ENCODE results near the gene LRIG1.

Gene LRIG1

GRCh38 chr3:66404197-66404596 lies 96.6 kb downstream of the LRIG1 start:
- no peaks in the 10 kb centered on the region for H3K27me3 ChIP-seq (ENCODE audit: low read depth, low read length)
- H3K4me1 ChIP-seq (ENCODE audit: low read length), result peaks cover 10% of the 10 kb centered on the region
- H3K9ac ChIP-seq (ENCODE audit: low read length), result no peak overlapping the region
- H3K9me3 ChIP-seq (ENCODE audit: insufficient read depth, low read length), result no peaks in the 10 kb centered on the region
- no peak overlapping the region for H3K27ac ChIP-seq (ENCODE audit: low read length)
- TF ChIP-seq CTCF (IDR thresholded peaks at IDR 0.05; ENCODE audit: low read depth, low read length), result no peak
- TF ChIP-seq EZH2phosphoT487 (IDR thresholded peaks at IDR 0.05; ENCODE audit: low read depth), result no peak
- no peaks in the 10 kb centered on the region for H3K79me2 ChIP-seq (ENCODE audit: low read length)
- H3K4me2 ChIP-seq (ENCODE audit: low read length), result no peak overlapping the region
- no peak overlapping the region for H3K4me3 ChIP-seq (ENCODE audit: low read length)
- 0 out of 2 replicates have a peak, but pooled peaks cover 3% of the 10 kb centered on the region for H4K20me1 ChIP-seq (ENCODE audit: insufficient read depth, low read length)
- peaks cover 21% of the 10 kb centered on the region for H3K36me3 ChIP-seq (replicated peaks; ENCODE audit: low read depth, low read length)
- no peak overlapping the region for H2AFZ ChIP-seq (ENCODE audit: low read depth, low read length)

GRCh38 chr3:66403323-66403990 lies 97.4 kb downstream of the LRIG1 start:
- H3K79me2 ChIP-seq (ENCODE audit: low read length), result no peaks in the 10 kb centered on the region
- no peak overlapping the region for H3K4me3 ChIP-seq (ENCODE audit: low read length)
- H3K4me2 ChIP-seq (ENCODE audit: low read length), result no peak overlapping the region
- TF ChIP-seq EZH2phosphoT487 (IDR thresholded peaks at IDR 0.05; ENCODE audit: low read depth), result no peak
- H3K4me1 ChIP-seq (ENCODE audit: low read length), result peaks cover 10% of the 10 kb centered on the region
- H3K36me3 ChIP-seq (replicated peaks; ENCODE audit: low read depth, low read length), result peaks cover 27% of the 10 kb centered on the region
- no peak overlapping the region for H2AFZ ChIP-seq (ENCODE audit: low read depth, low read length)
- no peaks in the 10 kb centered on the region for H3K9me3 ChIP-seq (ENCODE audit: insufficient read depth, low read length)
- H3K27ac ChIP-seq (ENCODE audit: low read length), result no peak overlapping the region
- H3K27me3 ChIP-seq (ENCODE audit: low read depth, low read length), result no peaks in the 10 kb centered on the region
- H3K9ac ChIP-seq (ENCODE audit: low read length), result no peak overlapping the region
- H4K20me1 ChIP-seq (ENCODE audit: insufficient read depth, low read length), result 0 out of 2 replicates have a peak, but pooled peaks cover 3% of the 10 kb centered on the region

GRCh38 chr3:66402596-66403290 lies 98.1 kb downstream of the LRIG1 start:
- Histone ChIP-seq H3K4me3 (ENCODE audit: low read length) (no peak overlapping the region), H3K9ac (ENCODE audit: low read length) (no peak overlapping the region), H3K36me3 (replicated peaks; ENCODE audit: low read depth, low read length) (peaks cover 34% of the 10 kb centered on the region), H3K4me2 (ENCODE audit: low read length) (no peak overlapping the region), H3K9me3 (ENCODE audit: insufficient read depth, low read length) (no peaks in the 10 kb centered on the region), H3K27me3 (ENCODE audit: low read depth, low read length) (no peaks in the 10 kb centered on the region), H3K79me2 (ENCODE audit: low read length) (no peaks in the 10 kb centered on the region), H2AFZ (ENCODE audit: low read depth, low read length) (no peak overlapping the region), H3K27ac (ENCODE audit: low read length) (no peak overlapping the region), H3K4me1 (ENCODE audit: low read length) (peaks cover 7% of the 10 kb centered on the region), H4K20me1 (ENCODE audit: insufficient read depth, low read length) (0 out of 2 replicates have a peak, but pooled peaks cover 3% of the 10 kb centered on the region)
- TF ChIP-seq EZH2phosphoT487 (IDR thresholded peaks at IDR 0.05; ENCODE audit: low read depth), result no peak
- no peak for TF ChIP-seq CTCF (IDR thresholded peaks at IDR 0.05; ENCODE audit: low read depth, low read length)

- H3K9ac ChIP-seq (ENCODE audit: low read length), result no peak overlapping the region
- H3K36me3 ChIP-seq (replicated peaks; ENCODE audit: low read depth, low read length), result peaks cover 32% of the 10 kb centered on the region
- TF ChIP-seq CTCF (IDR thresholded peaks at IDR 0.05; ENCODE audit: low read depth, low read length) (no peak), EZH2phosphoT487 (IDR thresholded peaks at IDR 0.05; ENCODE audit: low read depth) (no peak)
- no peak overlapping the region for H2AFZ ChIP-seq (ENCODE audit: low read depth, low read length)
- no peaks in the 10 kb centered on the region for H3K79me2 ChIP-seq (ENCODE audit: low read length)
- H3K4me2 ChIP-seq (ENCODE audit: low read length), result no peak overlapping the region
- H3K4me1 ChIP-seq (ENCODE audit: low read length), result peaks cover 10% of the 10 kb centered on the region
- no peaks in the 10 kb centered on the region for H3K27me3 ChIP-seq (ENCODE audit: low read depth, low read length)
- H3K27ac ChIP-seq (ENCODE audit: low read length), result no peak overlapping the region
- no peak overlapping the region for H3K4me3 ChIP-seq (ENCODE audit: low read length)
- H4K20me1 ChIP-seq (ENCODE audit: insufficient read depth, low read length), result no peaks in the 10 kb centered on the region
- H3K9me3 ChIP-seq (ENCODE audit: insufficient read depth, low read length), result no peaks in the 10 kb centered on the region
These were observed 98.9 kb downstream of the LRIG1 start for GRCh38 chr3:66401675-66402491.

Measured in OCI-LY3 (cell line).